ENCODE results near the gene CCDC183. TPM values are rescaled to one million over a fixed set of nuclear protein-coding genes. Genes with fewer than 3 reads are reported as not detected.

The CCDC183 gene
- total RNA-seq, 4 donors from 2014 or later = 0.51 to 2.4 (median 1.5) TPM

- TF ChIP-seq CTCF (IDR thresholded peaks at IDR 0.05; ENCODE audit: low read depth) = no peak
These were observed 35.6 kb downstream of the CCDC183 start for GRCh38 chr9:136831720-136832104.

- TF ChIP-seq CTCF (IDR thresholded peaks at IDR 0.05; ENCODE audit: low read depth) = no peak
These were observed 36.4 kb downstream of the CCDC183 start for GRCh38 chr9:136832581-136832980.

- TF ChIP-seq CTCF (IDR thresholded peaks at IDR 0.05; ENCODE audit: low read depth) = no peak
These were observed 39.2 kb downstream of the CCDC183 start for GRCh38 chr9:136835162-136835931.

GRCh38 chr9:136835932-136836904, 40.1 kb downstream of the CCDC183 start:
- TF ChIP-seq CTCF (IDR thresholded peaks at IDR 0.05; ENCODE audit: low read depth) = no peak

- no peak for TF ChIP-seq CTCF (IDR thresholded peaks at IDR 0.05; ENCODE audit: low read depth)
These were observed 41.2 kb downstream of the CCDC183 start for GRCh38 chr9:136837146-136837855.

- no peak for TF ChIP-seq CTCF (IDR thresholded peaks at IDR 0.05; ENCODE audit: low read depth)
These were observed 42.4 kb downstream of the CCDC183 start for GRCh38 chr9:136838314-136839228.

Data from subcutaneous adipose tissue (tissue), 4 donors.